ENCODE results near the gene EED.
"Not testable (repeated sequence)": the region's sequence is repeated elsewhere in the genome, so short reads cannot be mapped to it uniquely, and the experiment has no call there.

Gene EED

GRCh38 chr11:86249307-86250098, 5.0 kb downstream of the EED start:
- DNase-seq (ENCODE audit: low read depth, low spot score) = no peak

GRCh38 chr11:86251345-86251744, 6.8 kb downstream of the EED start:
- DNase-seq (ENCODE audit: low read depth, low spot score) = no peak

GRCh38 chr11:86255896-86256295, 11.3 kb downstream of the EED start:
- no peak for DNase-seq (ENCODE audit: low read depth, low spot score)

- DNase-seq (ENCODE audit: low read depth, low spot score) = no peak
Observed at GRCh38 chr11:86256608-86257007, 12.1 kb downstream of the EED start.

- DNase-seq (ENCODE audit: low read depth, low spot score) = no peak
Observed at GRCh38 chr11:86257446-86257845, 12.9 kb downstream of the EED start.

GRCh38 chr11:86259730-86260129, 15.2 kb downstream of the EED start:
- DNase-seq (ENCODE audit: low read depth, low spot score) = no peak

- DNase-seq (ENCODE audit: low read depth, low spot score) = no peak
Observed at GRCh38 chr11:86261328-86261727, 16.8 kb downstream of the EED start.

- DNase-seq (ENCODE audit: low read depth, low spot score) = no peak
Observed at GRCh38 chr11:86262387-86262786, 17.8 kb downstream of the EED start.

- DNase-seq (ENCODE audit: low read depth, low spot score) = no peak
Observed at GRCh38 chr11:86264649-86265048, 20.1 kb downstream of the EED start.

GRCh38 chr11:86265194-86265593, 20.6 kb downstream of the EED start:
- DNase-seq (ENCODE audit: low read depth, low spot score) = no peak

- DNase-seq (ENCODE audit: low read depth, low spot score) = no peak
Observed at GRCh38 chr11:86269645-86270044, 25.1 kb downstream of the EED start.

GRCh38 chr11:86274503-86274902, 29.9 kb downstream of the EED start:
- no peak for DNase-seq (ENCODE audit: low read depth, low spot score)

GRCh38 chr11:86274999-86275398, 30.4 kb downstream of the EED start:
- no peak for DNase-seq (ENCODE audit: low read depth, low spot score)

GRCh38 chr11:86275493-86276370, 31.2 kb downstream of the EED start:
- no peak for DNase-seq (ENCODE audit: low read depth, low spot score)

- no peak for DNase-seq (ENCODE audit: low read depth, low spot score)
Observed at GRCh38 chr11:86277741-86278140, 33.2 kb downstream of the EED start.

GRCh38 chr11:86278226-86278625, 33.7 kb downstream of the EED start:
- DNase-seq (ENCODE audit: low read depth, low spot score) = no peak

GRCh38 chr11:86279747-86280146, 35.2 kb downstream of the EED start:
- DNase-seq (ENCODE audit: low read depth, low spot score) = no peak

GRCh38 chr11:86287468-86287796, 42.9 kb downstream of the EED start:
- no peak for DNase-seq (ENCODE audit: low read depth, low spot score)

- DNase-seq (ENCODE audit: low read depth, low spot score) = no peak
Observed at GRCh38 chr11:86288776-86289507, 44.4 kb downstream of the EED start.

- not testable (repeated sequence) for DNase-seq (ENCODE audit: low read depth, low spot score)
Observed at GRCh38 chr11:86289508-86290280, 45.1 kb downstream of the EED start.

GRCh38 chr11:86291466-86292262, 47.1 kb downstream of the EED start:
- peak; percentile 43 for DNase-seq (ENCODE audit: low read depth, low spot score)
